Measurements from ENCODE around the gene FAM25G. TPM values are rescaled to one million over a fixed set of nuclear protein-coding genes. Genes with fewer than 3 reads are reported as not detected.

Gene FAM25G
- total and polyA plus RNA-seq, 9 donors: not detected

DNA sequence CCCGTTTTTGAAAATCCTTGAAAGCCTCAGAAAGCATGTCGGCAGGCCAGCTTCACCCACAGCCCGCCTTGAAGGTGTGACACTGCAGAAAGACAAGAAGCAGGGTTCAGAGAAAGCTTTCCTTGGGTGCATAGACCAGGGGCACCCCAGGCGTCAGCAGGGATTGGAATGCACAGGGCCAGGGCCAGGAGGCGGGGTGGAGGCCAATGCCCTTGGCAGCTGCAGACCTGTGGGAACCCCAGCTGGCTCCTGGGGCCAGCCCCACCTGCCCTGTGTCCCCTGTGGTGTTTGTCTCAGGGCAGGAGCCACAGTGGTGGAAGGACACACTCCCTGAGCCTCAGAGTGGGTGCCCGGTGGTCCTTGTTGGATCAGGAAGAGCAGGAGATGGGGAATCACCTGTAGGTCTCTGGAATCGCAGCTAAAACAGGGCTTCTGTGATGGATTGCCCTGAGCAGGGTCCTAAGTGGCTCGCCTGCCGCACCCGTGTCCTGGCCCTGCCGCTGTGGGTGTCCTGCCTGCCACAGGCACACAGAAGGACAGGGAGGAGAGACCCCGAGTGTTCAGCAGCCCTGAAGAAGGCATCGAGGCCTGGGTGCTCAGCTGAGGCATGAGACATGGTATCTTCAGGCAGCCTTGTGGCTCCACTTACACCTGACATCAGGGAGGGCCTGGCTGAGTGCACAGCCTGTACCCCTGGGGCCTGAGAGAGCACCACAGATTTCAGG is 40.1 kb downstream of the FAM25G start:
- intact Hi-C loops (cut with DNase I): no loop called here
- Histone ChIP-seq H3K27me3 (no peaks in the 10 kb centered on the region), H3K36me3 (no peaks in the 10 kb centered on the region), H3K27ac (no peak overlapping the region), H3K9me3 (no peaks in the 10 kb centered on the region), H3K4me1 (ENCODE audit: insufficient read depth) (peaks cover 4% of the 10 kb centered on the region), H3K4me3 (no peak overlapping the region)
- peak in 1 of 5 donors; percentile 20 for DNase-seq
- TF ChIP-seq POLR2A (IDR thresholded peaks at IDR 0.05): no peak
- TF ChIP-seq, protein P1, sequence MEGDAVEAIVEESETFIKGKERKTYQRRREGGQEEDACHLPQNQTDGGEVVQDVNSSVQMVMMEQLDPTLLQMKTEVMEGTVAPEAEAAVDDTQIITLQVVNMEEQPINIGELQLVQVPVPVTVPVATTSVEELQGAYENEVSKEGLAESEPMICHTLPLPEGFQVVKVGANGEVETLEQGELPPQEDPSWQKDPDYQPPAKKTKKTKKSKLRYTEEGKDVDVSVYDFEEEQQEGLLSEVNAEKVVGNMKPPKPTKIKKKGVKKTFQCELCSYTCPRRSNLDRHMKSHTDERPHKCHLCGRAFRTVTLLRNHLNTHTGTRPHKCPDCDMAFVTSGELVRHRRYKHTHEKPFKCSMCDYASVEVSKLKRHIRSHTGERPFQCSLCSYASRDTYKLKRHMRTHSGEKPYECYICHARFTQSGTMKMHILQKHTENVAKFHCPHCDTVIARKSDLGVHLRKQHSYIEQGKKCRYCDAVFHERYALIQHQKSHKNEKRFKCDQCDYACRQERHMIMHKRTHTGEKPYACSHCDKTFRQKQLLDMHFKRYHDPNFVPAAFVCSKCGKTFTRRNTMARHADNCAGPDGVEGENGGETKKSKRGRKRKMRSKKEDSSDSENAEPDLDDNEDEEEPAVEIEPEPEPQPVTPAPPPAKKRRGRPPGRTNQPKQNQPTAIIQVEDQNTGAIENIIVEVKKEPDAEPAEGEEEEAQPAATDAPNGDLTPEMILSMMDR (IDR thresholded peaks at IDR 0.05): no peak
- no peak for TF ChIP-seq EP300 (IDR thresholded peaks at IDR 0.05)
- WGBS, 3 donors: 86 to 95% (median 92%) methylated on average over 11 to 13 of the region's 13 CpGs

DNA sequence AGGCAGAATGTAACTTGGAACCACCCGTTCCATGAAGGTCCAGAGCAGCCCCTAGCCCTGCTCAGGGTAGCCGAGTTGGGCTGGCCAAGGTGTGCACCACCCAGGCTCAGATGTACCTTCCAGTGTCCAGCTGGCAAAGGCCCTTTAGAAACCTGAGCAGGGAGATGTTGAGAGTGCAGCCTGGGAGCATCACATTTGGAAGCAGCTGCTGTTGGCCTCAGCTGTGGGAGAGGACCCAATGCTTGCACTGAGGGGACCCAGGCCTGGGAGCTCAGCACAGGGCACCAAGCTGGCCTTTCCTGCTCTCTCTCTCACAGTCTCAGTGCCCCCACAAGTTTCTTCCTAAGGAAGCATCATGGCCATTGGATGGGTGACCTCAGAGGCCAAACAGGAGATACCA is 41.1 kb downstream of the FAM25G start:
- TF ChIP-seq EP300 (IDR thresholded peaks at IDR 0.05) (no peak), POLR2A (IDR thresholded peaks at IDR 0.05) (no peak)
- TF ChIP-seq, protein P1 (IDR thresholded peaks at IDR 0.05): no peak
- Histone ChIP-seq H3K27me3 (no peaks in the 10 kb centered on the region), H3K4me3 (no peak overlapping the region), H3K9me3 (no peaks in the 10 kb centered on the region), H3K27ac (no peak overlapping the region), H3K36me3 (no peaks in the 10 kb centered on the region), H3K4me1 (ENCODE audit: insufficient read depth) (no peaks in the 10 kb centered on the region)
- intact Hi-C loops (cut with DNase I): no loop called here
- WGBS, 3 donors: 84 to 91% (median 88%) methylated on average over 2 of the region's 2 CpGs
- no peak for DNase-seq

DNA sequence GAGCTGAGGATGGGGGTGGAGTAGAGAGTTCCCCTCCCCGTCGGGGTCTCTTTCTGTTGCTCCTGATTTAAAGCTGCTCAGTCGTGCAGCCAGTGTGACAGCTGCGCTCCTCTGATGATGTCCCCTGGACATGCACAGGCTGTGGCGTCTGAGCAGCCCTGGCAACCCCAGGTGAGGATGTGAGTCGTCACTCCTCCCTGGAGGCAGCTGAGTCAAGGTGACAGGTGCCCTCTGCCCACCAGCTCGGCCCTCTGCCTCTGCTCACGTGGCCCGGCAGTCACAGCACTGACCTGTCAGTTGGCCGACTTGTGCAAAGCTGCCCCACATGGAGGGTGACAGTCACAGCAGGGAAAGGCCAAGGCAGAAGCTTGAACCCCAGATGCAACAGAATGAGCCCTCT is 41.5 kb downstream of the FAM25G start:
- Histone ChIP-seq H3K9me3 (no peaks in the 10 kb centered on the region), H3K27ac (no peak overlapping the region), H3K36me3 (no peaks in the 10 kb centered on the region), H3K4me1 (ENCODE audit: insufficient read depth) (no peaks in the 10 kb centered on the region), H3K27me3 (no peaks in the 10 kb centered on the region), H3K4me3 (no peak overlapping the region)
- no peak for TF ChIP-seq POLR2A (IDR thresholded peaks at IDR 0.05)
- no peak for TF ChIP-seq EP300 (IDR thresholded peaks at IDR 0.05)
- TF ChIP-seq, protein P1 (IDR thresholded peaks at IDR 0.05): no peak
- no peak for DNase-seq
- 86 to 92% (median 87%) methylated on average over 10 of the region's 10 CpGs for WGBS, 3 donors
- intact Hi-C loops (cut with DNase I): no loop called here

DNA sequence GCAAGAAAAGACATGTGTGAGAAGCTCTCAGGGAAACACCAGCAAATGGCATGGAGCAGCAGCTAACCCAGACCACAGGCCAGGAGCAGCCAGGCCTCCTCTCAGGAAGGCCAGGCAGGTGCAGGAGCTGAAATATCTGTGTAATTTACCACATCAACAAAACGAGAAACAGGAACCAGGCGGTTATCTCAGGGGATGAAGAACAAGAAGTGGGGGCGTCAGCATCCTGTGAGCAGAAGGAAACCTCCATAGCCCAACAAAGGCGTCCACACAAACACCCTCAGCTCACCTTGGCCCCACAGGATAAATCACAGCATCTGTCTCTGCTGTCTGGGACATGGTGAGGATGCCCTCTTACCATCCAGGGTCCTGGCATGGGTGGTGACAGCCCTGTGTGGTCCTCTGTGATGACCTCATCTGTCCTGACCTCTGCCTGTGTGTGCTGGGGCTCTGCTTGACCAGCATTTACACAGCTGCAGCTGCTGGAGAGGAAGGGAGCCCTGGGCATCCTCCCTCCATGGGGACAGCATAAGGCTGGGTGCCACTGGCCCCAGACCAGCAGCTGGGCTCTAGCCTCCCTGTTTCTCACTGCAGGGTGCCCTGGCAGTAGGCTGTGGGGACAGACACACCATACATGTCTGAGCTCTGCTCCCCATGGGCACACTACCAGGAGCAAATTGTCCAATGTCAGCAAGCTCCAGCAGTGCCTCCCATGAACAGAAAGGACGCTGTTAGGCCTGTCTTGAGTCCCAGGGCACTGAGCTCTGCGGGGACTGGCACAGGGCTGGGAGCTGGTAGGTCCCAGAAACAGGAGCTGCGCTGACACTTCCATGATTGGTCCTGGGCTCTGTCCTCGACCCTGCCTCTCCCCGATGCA is 42.2 kb downstream of the FAM25G start:
- Histone ChIP-seq H3K4me3 (no peak overlapping the region), H3K9me3 (no peaks in the 10 kb centered on the region), H3K27me3 (no peaks in the 10 kb centered on the region), H3K36me3 (no peaks in the 10 kb centered on the region), H3K4me1 (ENCODE audit: insufficient read depth) (no peaks in the 10 kb centered on the region), H3K27ac (no peak overlapping the region)
- WGBS, 3 donors: 72 to 75% (median 73%) methylated on average over 9 of the region's 9 CpGs
- intact Hi-C loops (cut with DNase I): no loop called here
- TF ChIP-seq POLR2A (IDR thresholded peaks at IDR 0.05) (no peak), EP300 (IDR thresholded peaks at IDR 0.05) (no peak)
- TF ChIP-seq, protein P1 (IDR thresholded peaks at IDR 0.05): no peak
- DNase-seq: peak in 1 of 5 donors; percentile 13
